Measurements from ENCODE around the gene GNAI2. TPM values are rescaled to one million over a fixed set of nuclear protein-coding genes. Genes with fewer than 3 reads are reported as not detected.

The GNAI2 gene
- polyA plus RNA-seq (ENCODE audit: insufficient read length), result 181 TPM
- long read RNA-seq, donor 1, transcript GNAI2-202 (9 exons, 2,464 nt), result major isoform, 57 of 70 reads
- long read RNA-seq, donor 1, partial matches to known transcripts, result 11 of 70 reads
- long read RNA-seq, donor 1, other reads (novel, unspliced or antisense), result 0 of 70 reads
- long read RNA-seq, donor 2, transcript GNAI2-202 (9 exons, 2,464 nt), result major isoform, 36 of 36 reads
- long read RNA-seq, donor 2, partial matches to known transcripts, result 0 of 36 reads
- long read RNA-seq, donor 2, other reads (novel, unspliced or antisense), result 0 of 36 reads
- long read RNA-seq, donor 3, transcript GNAI2-202 (9 exons, 2,464 nt), result major isoform, 37 of 87 reads
- long read RNA-seq, donor 3, partial matches to known transcripts, result 50 of 87 reads
- long read RNA-seq, donor 3, other reads (novel, unspliced or antisense), result 0 of 87 reads
- long read RNA-seq, donor 4, partial matches to known transcripts, result 17 of 20 reads
- long read RNA-seq, donor 4, other reads (novel, unspliced or antisense), result 0 of 20 reads
- long read RNA-seq, donor 5, transcript GNAI2-202 (9 exons, 2,464 nt), result major isoform, 63 of 87 reads
- long read RNA-seq, donor 5, partial matches to known transcripts, result 22 of 87 reads
- long read RNA-seq, donor 5, other reads (novel, unspliced or antisense), result 0 of 87 reads
- long read RNA-seq, donor 6, transcript GNAI2-202 (9 exons, 2,464 nt), result major isoform, 62 of 66 reads
- long read RNA-seq, donor 6, partial matches to known transcripts, result 0 of 66 reads
- long read RNA-seq, donor 6, other reads (novel, unspliced or antisense), result 0 of 66 reads
- long read RNA-seq, donor 7, transcript GNAI2-202 (9 exons, 2,464 nt), result major isoform, 76 of 90 reads
- long read RNA-seq, donor 7, partial matches to known transcripts, result 8 of 90 reads
- long read RNA-seq, donor 7, other reads (novel, unspliced or antisense), result 0 of 90 reads
- long read RNA-seq, donor 8, transcript GNAI2-202 (9 exons, 2,464 nt), result major isoform, 18 of 66 reads
- long read RNA-seq, donor 8, partial matches to known transcripts, result 44 of 66 reads
- long read RNA-seq, donor 8, other reads (novel, unspliced or antisense), result 0 of 66 reads

GRCh38 chr3:50235716-50236483 is at the start of gene GNAI2:
TSS of gene GNAI2 (plus strand) at chr3:50236204. CDS start at chr3:50236336, 132 bp downstream.
- DNase-seq, result peak; percentile 98

DNA sequence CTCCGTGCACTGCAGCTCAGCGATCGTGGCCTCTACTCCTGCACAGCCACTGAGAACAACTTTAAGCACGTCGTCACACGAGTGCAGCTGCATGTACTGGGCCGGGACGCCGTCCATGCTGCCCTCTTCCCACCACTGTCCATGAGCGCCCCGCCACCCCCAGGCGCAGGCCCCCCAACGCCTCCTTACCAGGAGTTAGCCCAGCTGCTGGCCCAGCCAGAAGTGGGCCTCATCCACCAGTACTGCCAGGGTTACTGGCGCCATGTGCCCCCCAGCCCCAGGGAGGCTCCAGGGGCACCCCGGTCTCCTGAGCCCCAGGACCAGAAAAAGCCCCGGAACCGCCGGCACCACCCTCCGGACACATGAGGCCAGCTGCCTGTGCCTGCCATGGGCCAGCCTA is 48.3 kb upstream of the GNAI2 start:
- no peak for DNase-seq

- peak; percentile 80 for DNase-seq
Observed at GRCh38 chr3:50189274-50189673, 46.7 kb upstream of the GNAI2 start.

DNA sequence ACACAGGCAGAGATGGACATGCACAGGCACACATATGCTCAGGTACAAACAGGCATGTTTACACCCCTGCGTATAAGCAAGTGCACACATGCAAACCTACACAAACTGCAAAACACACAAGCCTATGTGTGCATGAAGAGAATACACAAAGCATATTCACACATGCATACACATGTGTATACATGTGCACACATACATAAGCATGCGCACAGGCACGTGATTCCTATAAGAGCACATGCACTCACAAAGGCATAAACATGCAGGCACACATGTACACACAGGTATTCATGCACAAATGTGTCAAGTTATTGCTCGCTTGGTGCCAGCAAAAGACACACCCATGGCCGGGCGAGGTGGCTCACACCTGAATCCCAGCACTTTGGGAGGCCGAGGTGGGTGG is 46.0 kb upstream of the GNAI2 start:
- no peak for DNase-seq

- no peak for DNase-seq
Observed at GRCh38 chr3:50190936-50191660, 44.9 kb upstream of the GNAI2 start, which contains the start of gene GNAT1. TSS of gene GNAT1 (plus strand) at chr3:50191610. CDS start at chr3:50191726, 116 bp downstream.

GRCh38 chr3:50192124-50192523 is 43.9 kb upstream of the GNAI2 start:
- no peak for DNase-seq

DNA sequence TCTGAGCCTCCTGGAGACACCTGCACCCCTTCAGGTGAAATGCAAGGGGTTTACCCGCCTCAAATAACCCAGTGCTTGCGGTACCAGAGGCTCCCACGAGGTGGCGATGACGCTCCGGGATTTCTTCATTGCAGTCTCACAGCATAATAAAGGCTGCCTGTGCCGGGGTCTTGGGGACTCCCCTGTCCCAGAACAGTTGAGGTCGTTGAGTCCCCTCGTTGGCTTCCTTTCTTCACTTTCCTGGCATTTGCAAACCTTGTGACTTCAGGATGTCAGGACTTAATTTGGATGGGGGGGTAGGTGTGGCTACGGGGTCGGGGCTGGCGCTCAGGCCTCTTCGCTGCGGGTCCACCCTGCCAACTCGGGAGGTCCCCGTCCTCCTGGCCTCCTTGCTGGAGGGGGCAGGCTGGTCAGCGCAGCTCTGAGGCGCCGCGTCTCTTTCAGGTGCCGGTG is 43.3 kb upstream of the GNAI2 start:
- DNase-seq, result peak; percentile 74

DNA sequence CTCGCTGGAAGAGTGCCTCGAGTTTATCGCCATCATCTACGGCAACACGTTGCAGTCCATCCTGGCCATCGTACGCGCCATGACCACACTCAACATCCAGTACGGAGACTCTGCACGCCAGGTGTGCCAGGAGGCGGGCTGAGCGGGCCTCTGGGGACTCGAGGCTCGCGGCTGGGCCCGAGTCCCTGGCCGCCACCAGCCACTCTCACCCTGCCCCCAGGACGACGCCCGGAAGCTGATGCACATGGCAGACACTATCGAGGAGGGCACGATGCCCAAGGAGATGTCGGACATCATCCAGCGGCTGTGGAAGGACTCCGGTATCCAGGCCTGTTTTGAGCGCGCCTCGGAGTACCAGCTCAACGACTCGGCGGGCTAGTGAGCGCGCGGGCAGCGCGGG is 42.7 kb upstream of the GNAI2 start:
- no peak for DNase-seq

DNA sequence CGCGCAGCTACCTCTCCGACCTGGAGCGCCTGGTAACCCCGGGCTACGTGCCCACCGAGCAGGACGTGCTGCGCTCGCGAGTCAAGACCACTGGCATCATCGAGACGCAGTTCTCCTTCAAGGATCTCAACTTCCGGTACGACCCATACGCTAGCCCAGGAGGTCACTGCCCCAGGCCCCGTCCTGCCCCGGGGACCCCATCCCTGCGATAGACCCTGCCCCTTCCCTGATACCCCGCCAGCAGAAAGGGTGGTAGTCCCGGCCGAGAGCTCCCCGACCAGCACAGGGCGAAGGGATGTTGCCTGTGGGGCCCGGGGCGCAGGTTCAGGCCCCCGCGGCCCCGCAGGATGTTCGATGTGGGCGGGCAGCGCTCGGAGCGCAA is 42.3 kb upstream of the GNAI2 start:
- DNase-seq, result no peak

- DNase-seq, result peak; percentile 58
Observed at GRCh38 chr3:50194128-50194902, 41.7 kb upstream of the GNAI2 start.

DNA sequence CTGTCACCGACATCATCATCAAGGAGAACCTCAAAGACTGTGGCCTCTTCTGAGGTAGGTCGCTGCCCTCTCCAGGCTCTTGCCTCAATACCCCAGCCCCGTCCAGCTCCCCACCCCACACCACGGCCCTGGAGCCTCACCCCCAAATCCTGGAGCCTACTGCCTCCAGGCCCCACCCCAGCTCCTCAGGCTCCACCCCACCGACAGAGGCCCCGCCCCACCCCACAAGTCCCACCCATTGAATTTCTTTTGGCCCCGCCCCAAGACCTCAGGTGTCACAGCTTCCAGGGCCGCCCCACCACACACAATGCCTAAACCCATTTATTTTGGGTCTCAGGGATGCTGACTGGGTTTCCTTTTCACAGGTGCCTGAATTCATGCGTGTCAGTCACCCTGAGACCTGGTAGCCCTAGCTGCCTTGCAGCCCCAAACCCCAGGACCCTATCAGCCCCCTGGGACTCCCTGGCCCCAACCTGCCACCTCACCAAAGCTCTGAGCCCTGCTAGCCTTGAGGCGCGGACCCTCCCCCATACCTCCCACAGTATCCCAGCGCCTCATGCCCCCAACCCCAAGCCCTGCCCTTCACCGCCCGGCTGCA is 41.0 kb upstream of the GNAI2 start:
- no peak for DNase-seq

DNA sequence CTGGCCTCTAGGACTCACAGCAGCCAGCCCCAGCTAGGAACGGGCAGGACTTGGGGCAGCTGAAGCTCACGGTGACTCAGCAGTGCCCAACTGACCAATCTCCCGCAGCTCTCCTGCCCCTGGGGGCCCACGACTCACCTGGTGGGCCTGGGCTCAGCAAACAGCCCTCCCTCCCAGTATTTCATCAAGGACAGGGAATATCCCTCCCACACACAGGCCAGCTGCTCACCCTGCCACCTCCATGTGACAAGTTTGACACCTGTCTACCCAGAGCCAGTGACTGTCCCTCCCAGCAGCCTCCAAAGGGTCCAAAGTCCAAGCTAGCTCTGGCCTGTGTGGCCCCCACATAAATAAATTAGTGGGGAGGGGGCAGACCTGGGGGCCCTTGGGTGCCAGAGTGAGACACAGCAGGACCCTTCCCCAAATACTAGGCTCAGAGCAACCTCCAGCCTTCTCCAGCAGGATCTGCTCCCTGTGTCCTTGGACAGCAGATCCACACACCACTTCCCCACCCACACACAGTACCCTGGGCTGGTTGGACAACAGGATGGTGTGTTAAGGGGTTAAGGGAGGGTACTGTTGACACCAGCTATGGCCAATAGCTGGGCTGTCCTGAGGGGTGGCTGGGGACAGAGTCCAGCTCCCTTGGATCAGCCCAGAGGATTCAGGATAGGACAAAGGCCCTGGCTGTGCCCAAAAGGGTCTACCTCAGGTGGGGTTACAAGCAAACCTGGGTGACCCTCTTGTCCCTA is 40.3 kb upstream of the GNAI2 start:
- no peak for DNase-seq

DNA sequence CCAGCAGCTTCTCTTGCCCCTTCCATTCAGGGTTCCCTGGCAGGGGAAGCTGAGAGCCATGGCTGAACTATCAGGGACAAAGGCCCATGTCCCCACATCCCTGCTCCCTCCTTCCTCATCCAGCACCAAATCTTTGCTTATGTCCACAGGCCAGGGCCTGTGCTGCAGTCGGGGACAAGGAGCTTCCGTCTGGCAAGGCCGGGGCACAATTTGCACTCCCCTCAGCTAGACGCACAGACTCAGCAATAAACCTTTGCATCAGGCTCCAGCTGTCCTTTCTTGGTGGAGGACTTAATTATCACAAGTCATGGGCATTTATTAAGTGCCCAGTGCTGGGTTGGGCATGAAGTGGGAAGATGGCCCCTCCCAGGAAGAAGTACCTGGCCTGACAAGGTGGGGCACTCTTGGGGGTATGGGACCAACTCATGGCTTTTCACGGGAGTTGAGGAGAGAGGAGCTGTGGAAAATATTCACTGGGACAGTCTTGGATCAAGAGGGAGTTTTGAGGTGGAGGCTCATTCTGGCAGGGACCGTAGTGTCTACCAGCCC is 39.7 kb upstream of the GNAI2 start:
- no peak for DNase-seq

- no peak for DNase-seq
Observed at GRCh38 chr3:50201573-50202315, 34.3 kb upstream of the GNAI2 start.

DNA sequence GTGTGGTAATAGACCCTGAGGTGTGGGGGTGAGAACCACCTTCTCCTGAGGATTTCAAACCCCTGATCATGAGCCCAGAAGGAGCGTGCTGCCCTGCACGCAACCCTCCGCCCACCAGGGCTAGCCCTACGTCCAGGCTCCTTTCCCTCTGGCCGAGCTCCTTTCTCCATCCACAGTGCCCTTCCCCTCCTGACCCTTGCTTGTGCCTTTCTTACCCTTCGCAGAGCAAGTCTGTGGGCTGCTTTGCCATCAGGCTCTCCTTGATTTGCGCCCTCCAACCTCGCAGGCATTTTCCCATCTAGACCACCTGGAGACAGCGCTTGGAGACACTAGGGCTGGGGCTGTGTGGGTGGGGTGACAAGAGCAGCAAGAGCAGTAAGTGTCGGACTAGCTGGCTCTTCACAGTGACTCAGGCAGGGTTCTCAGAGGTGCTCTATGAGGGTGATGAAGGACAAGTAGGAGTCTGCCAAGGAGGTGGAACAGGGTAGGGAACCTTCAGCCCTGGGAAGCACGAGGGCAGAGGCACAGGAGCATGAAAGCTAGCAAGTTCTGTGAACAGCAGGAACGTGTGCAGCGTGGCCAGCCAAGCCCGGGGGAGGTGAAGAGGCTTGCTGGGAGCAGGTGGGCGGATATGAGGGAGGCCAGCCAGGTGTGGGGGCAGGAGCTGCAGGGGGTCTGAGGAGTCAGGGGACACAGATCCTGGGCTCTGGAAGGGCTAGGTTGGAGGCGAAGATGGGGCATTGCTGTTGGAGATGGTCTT is 33.5 kb upstream of the GNAI2 start:
- no peak for DNase-seq

DNA sequence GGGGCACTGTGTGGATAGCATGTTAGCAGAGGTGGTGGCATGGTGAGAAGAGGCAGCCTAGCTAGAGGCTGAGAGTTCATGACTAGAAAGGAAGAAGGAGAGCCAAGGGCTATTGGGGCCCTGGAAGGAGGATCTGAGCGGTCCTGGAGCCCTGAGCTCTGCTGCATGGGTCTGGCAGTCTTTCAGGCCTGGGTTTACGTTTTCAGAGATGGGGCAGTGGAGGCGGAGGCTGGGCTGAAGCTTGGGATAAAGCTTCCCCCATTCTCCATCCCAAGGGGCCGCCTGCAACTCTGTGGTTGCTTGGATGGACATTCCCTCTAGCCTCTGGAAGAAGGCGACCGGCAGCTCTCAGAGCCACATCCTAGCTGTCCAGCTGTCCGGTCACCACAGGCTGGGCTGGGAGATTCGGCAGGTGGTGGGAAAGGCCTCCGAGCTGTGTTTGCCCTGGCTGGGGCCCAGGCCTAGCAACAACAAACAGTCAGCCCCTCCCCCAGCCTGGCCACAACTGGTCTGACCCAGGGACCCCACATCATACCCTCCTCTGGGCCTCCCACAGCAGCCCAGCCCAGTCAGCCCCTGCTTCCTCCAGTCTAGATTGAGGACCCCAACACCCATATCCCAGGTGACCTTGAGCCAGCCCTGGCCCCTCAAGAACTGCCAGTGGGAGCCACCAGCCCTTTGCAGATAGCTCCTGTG is 32.7 kb upstream of the GNAI2 start:
- no peak for DNase-seq

Measured in left kidney (tissue), 8 donors.